NCI-H510A treated with DMSO at 0.1 percent for 48 hours (cell line): Measurements from ENCODE around the gene SKIC8.
A peak's percentile ranks its signal among the peaks of the same experiment; 100 is the strongest.

ENCODE experiments used
- DNase-seq: peaks from one replicate; lab custom pipeline; 2025; lab: John Stamatoyannopoulos, UW

Gene SKIC8

GRCh38 chr15:78291052-78291451 lies 8.4 kb downstream of the SKIC8 start:
- DNase-seq = no peak

- peak; percentile 34 for DNase-seq
These were observed 9.2 kb downstream of the SKIC8 start for GRCh38 chr15:78290222-78290621.

GRCh38 chr15:78284758-78285157 lies 14.7 kb downstream of the SKIC8 start:
- DNase-seq = no peak

GRCh38 chr15:78282324-78282723 lies 17.1 kb downstream of the SKIC8 start:
- DNase-seq = no peak

- no peak for DNase-seq
These were observed 18.9 kb downstream of the SKIC8 start for GRCh38 chr15:78280319-78281072.

- DNase-seq = no peak
These were observed 23.1 kb downstream of the SKIC8 start for GRCh38 chr15:78276064-78276943.

- no peak for DNase-seq
These were observed 24.4 kb downstream of the SKIC8 start for GRCh38 chr15:78274994-78275393.

GRCh38 chr15:78272776-78273175 lies 26.6 kb downstream of the SKIC8 start:
- no peak for DNase-seq

- no peak for DNase-seq
These were observed 27.1 kb downstream of the SKIC8 start for GRCh38 chr15:78272316-78272715.

GRCh38 chr15:78266806-78267205 lies 32.6 kb downstream of the SKIC8 start:
- DNase-seq = no peak

GRCh38 chr15:78266229-78266628 lies 33.2 kb downstream of the SKIC8 start:
- no peak for DNase-seq

GRCh38 chr15:78265752-78266224 lies 33.6 kb downstream of the SKIC8 start:
- DNase-seq = no peak

- DNase-seq = no peak
These were observed 34.3 kb downstream of the SKIC8 start for GRCh38 chr15:78265137-78265460.

- no peak for DNase-seq
These were observed 34.9 kb downstream of the SKIC8 start, which contains the start of gene DNAJA4 for GRCh38 chr15:78264304-78265136. DNAJA4 (plus strand) TSS chr15:78264562; CDS start chr15:78264764, 202 bp downstream.

- DNase-seq = no peak
These were observed 35.5 kb downstream of the SKIC8 start for GRCh38 chr15:78263907-78264303.

- DNase-seq = no peak
These were observed 36.0 kb downstream of the SKIC8 start for GRCh38 chr15:78263351-78263781.

GRCh38 chr15:78261062-78261461 lies 38.3 kb downstream of the SKIC8 start:
- DNase-seq = no peak

GRCh38 chr15:78260489-78260888 lies 38.9 kb downstream of the SKIC8 start:
- DNase-seq = no peak

GRCh38 chr15:78259232-78259631 lies 40.2 kb downstream of the SKIC8 start:
- no peak for DNase-seq

- DNase-seq = no peak
These were observed 41.7 kb downstream of the SKIC8 start for GRCh38 chr15:78257681-78258080.

GRCh38 chr15:78256044-78256437 lies 43.4 kb downstream of the SKIC8 start:
- no peak for DNase-seq

GRCh38 chr15:78255421-78256043 lies 43.9 kb downstream of the SKIC8 start:
- no peak for DNase-seq
